H9 (cell line): ENCODE results near the gene GPR108. TPM values are rescaled to one million over a fixed set of nuclear protein-coding genes. Genes with fewer than 3 reads are reported as not detected.

ENCODE experiments used
- DNase-seq: peaks from one replicate; pipeline ENCODE4 v3.0.0-alpha.2; 2017
- H2AFZ ChIP-seq: one replicate; pipeline ENCODE4 v1.6.1; 2013; ENCODE audit warnings: mild to moderate bottlenecking, low read length, control low read depth, moderate library complexity
- H2AK5ac ChIP-seq: 2 replicates; pipeline ENCODE4 v1.6.1; 2013; ENCODE audit warnings: low read length, control low read depth, mixed read lengths; ENCODE audit not compliant: insufficient read length
- H2BK120ac ChIP-seq: one replicate; pipeline ENCODE4 v1.6.1; 2013; ENCODE audit warnings: low read depth, mild to moderate bottlenecking, low read length, control low read depth, inconsistent platforms; ENCODE audit not compliant: poor library complexity, severe bottlenecking
- H2BK12ac ChIP-seq: 2 replicates; pipeline ENCODE4 v1.6.1; 2013; ENCODE audit warnings: low read length, control low read depth, mixed read lengths, low read depth; ENCODE audit not compliant: insufficient read length
- H2BK15ac ChIP-seq: 2 replicates; pipeline ENCODE4 v1.6.1; 2013; ENCODE audit warnings: low read depth, low read length, control low read depth
- H2BK20ac ChIP-seq: one replicate; pipeline ENCODE4 v1.6.1; 2013; ENCODE audit warnings: low read depth, mild to moderate bottlenecking, low read length, control low read depth, inconsistent platforms; ENCODE audit not compliant: poor library complexity, severe bottlenecking
- H2BK5ac ChIP-seq: 2 replicates; pipeline ENCODE4 v1.6.1; 2013; ENCODE audit warnings: low read length, control low read depth, mixed read lengths; ENCODE audit not compliant: insufficient read length
- H3K14ac ChIP-seq: 2 replicates; pipeline ENCODE4 v1.6.1; 2013; ENCODE audit warnings: low read length, control low read depth; ENCODE audit not compliant: insufficient read depth
- H3K18ac ChIP-seq: 2 replicates; pipeline ENCODE4 v1.6.1; 2013; ENCODE audit warnings: low read depth, mild to moderate bottlenecking, mixed read lengths, low read length, control low read depth; ENCODE audit not compliant: insufficient read length
- H3K23ac ChIP-seq: 2 replicates; pipeline ENCODE4 v1.6.1; 2013; ENCODE audit warnings: low read length, control low read depth, mixed read lengths, low read depth; ENCODE audit not compliant: insufficient read length
- H3K23me2 ChIP-seq: 2 replicates; pipeline ENCODE4 v1.6.1; 2013; ENCODE audit warnings: low read depth, mild to moderate bottlenecking, mixed read lengths, low read length, control low read depth; ENCODE audit not compliant: insufficient read length, poor library complexity, severe bottlenecking
- H3K27ac ChIP-seq: 2 replicates; pipeline ENCODE4 v1.5.1; 2013; ENCODE audit warnings: low read length, control low read depth, mixed read lengths, low read depth; ENCODE audit not compliant: insufficient read length
- H3K27me3 ChIP-seq: 2 replicates; pipeline ENCODE4 v1.6.1; 2013; ENCODE audit warnings: low read length, control low read depth, inconsistent platforms; ENCODE audit not compliant: insufficient read depth
- H3K4ac ChIP-seq: 2 replicates; pipeline ENCODE4 v1.6.1; 2013; ENCODE audit warnings: low read depth, mild to moderate bottlenecking, control low read depth, inconsistent platforms, low read length, moderate library complexity
- H3K4me1 ChIP-seq: 2 replicates; pipeline ENCODE4 v1.6.1; 2013; ENCODE audit warnings: low read length, control low read depth, inconsistent platforms; ENCODE audit not compliant: insufficient read depth
- H3K4me2 ChIP-seq: 2 replicates; pipeline ENCODE4 v1.6.1; 2013; ENCODE audit warnings: low read length, control low read depth, mixed read lengths; ENCODE audit not compliant: insufficient read length, insufficient read depth
- H3K56ac ChIP-seq: 2 replicates; pipeline ENCODE4 v1.6.1; 2013; ENCODE audit warnings: low read depth, mild to moderate bottlenecking, mixed read lengths, low read length, control low read depth; ENCODE audit not compliant: insufficient read length
- H3K79me1 ChIP-seq: 2 replicates; pipeline ENCODE4 v1.6.1; 2013; ENCODE audit warnings: low read depth, mild to moderate bottlenecking, moderate library complexity, low read length, control low read depth, inconsistent platforms; ENCODE audit not compliant: insufficient read depth, poor library complexity, severe bottlenecking
- H3K79me2 ChIP-seq: 2 replicates; pipeline ENCODE4 v1.6.1; 2013; ENCODE audit warnings: low read length, control low read depth, inconsistent platforms; ENCODE audit not compliant: insufficient read depth
- H3K9ac ChIP-seq: 2 replicates; pipeline ENCODE4 v1.6.1; 2013; ENCODE audit warnings: low read length, control low read depth, mixed read lengths; ENCODE audit not compliant: insufficient read length; ENCODE audit errors: extremely low read depth
- H3K9me3 ChIP-seq: one replicate; pipeline ENCODE4 v1.6.1; 2013; ENCODE audit warnings: low read depth, low read length, inconsistent platforms; ENCODE audit not compliant: control insufficient read depth
- H3T11ph ChIP-seq: one replicate; pipeline ENCODE4 v1.6.1; 2013; ENCODE audit warnings: mild to moderate bottlenecking, low read length, control low read depth, inconsistent platforms
- H4K20me1 ChIP-seq: one replicate; pipeline ENCODE4 v1.6.1; 2013; ENCODE audit not compliant: control insufficient read depth, insufficient read length, insufficient read depth
- H4K5ac ChIP-seq: 2 replicates; pipeline ENCODE4 v1.6.1; 2013; ENCODE audit warnings: low read depth, mild to moderate bottlenecking, mixed read lengths, low read length, control low read depth; ENCODE audit not compliant: insufficient read length
- H4K8ac ChIP-seq: replicated peaks from 2 replicates; pipeline ENCODE4 v1.6.1; 2013; ENCODE audit warnings: low read length, control low read depth, mixed read lengths, low read depth; ENCODE audit not compliant: insufficient read length
- H4K91ac ChIP-seq: 2 replicates; pipeline ENCODE4 v1.6.1; 2013; ENCODE audit warnings: low read depth, mild to moderate bottlenecking, moderate library complexity, mixed read lengths, low read length, control low read depth; ENCODE audit not compliant: insufficient read length
- H3K27ac Mint-ChIP-seq, 3 experiments: 2 replicates in 2 of 3; 3 replicates in 1 of 3; pipeline ENCODE4 v1.8.0; 2020 to 2021; ENCODE audit warnings: mixed read lengths in 3 of 3, mild to moderate bottlenecking in 1 of 3, moderate library complexity in 1 of 3
- H3K27me3 Mint-ChIP-seq: 2 replicates; pipeline ENCODE4 v1.8.0; 2021; ENCODE audit warnings: low read depth, mild to moderate bottlenecking, moderate library complexity, mixed read lengths
- H3K36me3 Mint-ChIP-seq, 3 experiments: 2 replicates in 2 of 3; 3 replicates in 1 of 3; pipeline ENCODE4 v1.8.0; 2020 to 2021; ENCODE audit warnings: low read depth in 3 of 3, mixed read lengths in 3 of 3; ENCODE audit not compliant: insufficient read depth in 1 of 3
- H3K4me1 Mint-ChIP-seq, 2 experiments: 2 replicates each; pipeline ENCODE4 v1.8.0; 2020; ENCODE audit warnings: mixed read lengths in 2 of 2
- H3K4me3 Mint-ChIP-seq, 2 experiments: 2 replicates in 1 of 2; 3 replicates in 1 of 2; pipeline ENCODE4 v1.8.0; 2020 to 2021; ENCODE audit warnings: mild to moderate bottlenecking in 2 of 2, mixed read lengths in 2 of 2, moderate library complexity in 1 of 2
- H3K9me3 Mint-ChIP-seq, 2 experiments: 2 replicates in 1 of 2; 3 replicates in 1 of 2; pipeline ENCODE4 v1.8.0; 2020; ENCODE audit warnings: mild to moderate bottlenecking in 2 of 2, mixed read lengths in 2 of 2, moderate library complexity in 1 of 2
- WGBS: extraction: QIAGEN DNeasy Blood & Tissue Kit; methylation state at CpG from one replicate; pipeline ENCODE4 v1.1.7; 2013; ENCODE audit warnings: missing lambda C conversion rate, low lambda C conversion rate, mixed read lengths; ENCODE audit not compliant: insufficient read length; ENCODE audit errors: extremely low coverage; 5-methylcytosine and 5-hydroxymethylcytosine counted together
- total RNA-seq: library from RNA; stranded (reverse); gene quantifications from 2 replicates; pipeline ENCODE4 v1.2.1, GENCODE V29; 2021
- TF ChIP-seq, protein P1 (sequence below): fragments of 200-600 bp; sonication (generic); conservative IDR thresholded peaks from 3 replicates; pipeline ENCODE4 v1.8.0; 2021; ENCODE audit warnings: antibody characterized with exemption, mild to moderate bottlenecking

The GPR108 gene
- total RNA-seq, 1 experiment from 2014 or later: 38.2 TPM

DNA sequence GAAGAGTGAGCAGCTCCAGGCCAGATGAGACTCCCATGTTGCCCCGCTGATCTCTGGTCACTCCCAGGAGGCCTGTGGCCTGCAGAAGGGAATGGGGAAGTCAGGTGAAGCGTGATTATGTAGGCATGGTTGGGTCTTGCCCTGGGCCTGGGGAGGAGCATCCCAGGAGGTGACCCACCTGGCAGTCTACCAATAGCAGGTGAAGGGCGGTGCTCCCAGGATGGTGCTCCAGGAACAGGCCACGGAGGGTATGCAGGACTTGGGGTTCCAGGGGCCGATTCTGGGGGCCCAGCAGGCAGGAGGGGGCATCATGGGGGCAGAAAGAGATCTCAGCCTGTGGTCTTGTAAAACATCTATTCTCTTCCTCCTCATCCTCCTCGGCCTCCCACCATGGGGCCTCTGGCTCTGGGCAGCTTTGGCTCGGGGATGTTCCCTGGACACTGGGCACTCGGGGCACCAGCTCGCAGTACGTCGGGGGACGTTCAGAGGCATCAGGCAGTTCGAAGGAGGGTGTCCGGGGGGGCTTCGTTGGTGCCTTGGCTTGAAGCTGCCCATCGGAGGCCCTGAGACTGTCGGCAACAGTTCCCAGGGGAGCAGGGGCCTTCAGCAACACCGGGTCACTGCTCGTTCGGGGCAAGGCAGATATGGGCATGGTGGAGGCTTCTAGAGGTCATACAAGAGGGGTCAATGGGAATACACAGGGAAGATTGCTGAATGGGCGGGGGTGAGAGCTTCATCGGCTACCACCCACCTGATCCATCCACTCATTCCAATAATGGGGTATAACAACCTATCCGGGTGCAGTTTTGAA is 17.5 kb upstream of the GPR108 start:
- H4K91ac ChIP-seq: no peak overlapping the region
- DNase-seq: no peak

More for the DNA sequence above, 17.5 kb upstream of the GPR108 start:
- Histone ChIP-seq H4K5ac (no peak overlapping the region), H3K56ac (no peak overlapping the region), H3K27ac (no peak overlapping the region), H3K4me2 (no peak overlapping the region), H3K23ac (no peak overlapping the region), H3K9ac (no peak overlapping the region), H2BK5ac (no peak overlapping the region), H2BK120ac (no peak overlapping the region), H2BK12ac (no peak overlapping the region), H3K4me1 (no peaks in the 10 kb centered on the region; the same call in 1 of the 2 replicates), H3K79me2 (no peaks in the 10 kb centered on the region), H3K9me3 (no peaks in the 10 kb centered on the region), H3K27me3 (no peaks in the 10 kb centered on the region; the same call in 1 of the 2 replicates), H3K18ac (no peak overlapping the region), H3K79me1 (no peaks in the 10 kb centered on the region), H4K8ac (no peak overlapping the region), H2BK20ac (no peak overlapping the region), H2AK5ac (no peak overlapping the region), H4K20me1 (no peaks in the 10 kb centered on the region), H3K23me2 (peaks cover 4% of the 10 kb centered on the region), H2BK15ac (no peak overlapping the region), H3K14ac (no peak overlapping the region), H3K4ac (no peak overlapping the region), H2AFZ (no peak overlapping the region), H3T11ph (no peak overlapping the region)
- H3K27me3 Mint-ChIP-seq: no peaks in the 10 kb centered on the region
- H3K4me1 Mint-ChIP-seq: peaks cover 5% of the 10 kb centered on the region in 2 experiments; a peak in 2 of 4 replicates
- no peak overlapping the region for H3K27ac Mint-ChIP-seq
- no peaks in the 10 kb centered on the region for H3K9me3 Mint-ChIP-seq
- peaks cover 15 to 46% (median 39%) of the 10 kb centered on the region in 3 experiments; a peak in 6 of 7 replicates for H3K36me3 Mint-ChIP-seq
- no CpG with 5 or more reads among the region's 23 CpGs for WGBS
- no peak overlapping the region for H3K4me3 Mint-ChIP-seq
- TF ChIP-seq, protein P1, sequence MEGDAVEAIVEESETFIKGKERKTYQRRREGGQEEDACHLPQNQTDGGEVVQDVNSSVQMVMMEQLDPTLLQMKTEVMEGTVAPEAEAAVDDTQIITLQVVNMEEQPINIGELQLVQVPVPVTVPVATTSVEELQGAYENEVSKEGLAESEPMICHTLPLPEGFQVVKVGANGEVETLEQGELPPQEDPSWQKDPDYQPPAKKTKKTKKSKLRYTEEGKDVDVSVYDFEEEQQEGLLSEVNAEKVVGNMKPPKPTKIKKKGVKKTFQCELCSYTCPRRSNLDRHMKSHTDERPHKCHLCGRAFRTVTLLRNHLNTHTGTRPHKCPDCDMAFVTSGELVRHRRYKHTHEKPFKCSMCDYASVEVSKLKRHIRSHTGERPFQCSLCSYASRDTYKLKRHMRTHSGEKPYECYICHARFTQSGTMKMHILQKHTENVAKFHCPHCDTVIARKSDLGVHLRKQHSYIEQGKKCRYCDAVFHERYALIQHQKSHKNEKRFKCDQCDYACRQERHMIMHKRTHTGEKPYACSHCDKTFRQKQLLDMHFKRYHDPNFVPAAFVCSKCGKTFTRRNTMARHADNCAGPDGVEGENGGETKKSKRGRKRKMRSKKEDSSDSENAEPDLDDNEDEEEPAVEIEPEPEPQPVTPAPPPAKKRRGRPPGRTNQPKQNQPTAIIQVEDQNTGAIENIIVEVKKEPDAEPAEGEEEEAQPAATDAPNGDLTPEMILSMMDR: no peak
